RWPE1 (cell line): ENCODE data around the gene BAIAP2L2.
A peak's percentile ranks its signal among the peaks of the same experiment; 100 is the strongest.

Experiments used
- CTCF ChIA-PET: fragments of 350-600 bp; sonication (Branson Sonifier 250); formaldehyde crosslinking; extraction: SDS; loops from one replicate; lab custom pipeline; 2021; lab: Yijun Ruan, JAX
- POLR2A ChIA-PET: fragments of 400-600 bp; formaldehyde crosslinking; extraction: SDS; loops from one replicate; lab custom pipeline; 2020; ENCODE audit warnings: antibody characterized with exemption; ENCODE audit not compliant: low non-redundant PET; lab: Yijun Ruan, JAX
- DNase-seq: peaks from one replicate; pipeline ENCODE4 v3.0.0; 2012; ENCODE audit warnings: low spot score
- H3K27ac ChIP-seq: fragments of 450-650 bp; 2 replicates; pipeline ENCODE4 v1.5.1; 2017
- TF ChIP-seq, protein P1 (sequence below): fragments of 450-650 bp; conservative IDR thresholded peaks from 2 replicates; pipeline ENCODE4 v1.5.1; 2017; ENCODE audit warnings: low read depth, mild to moderate bottlenecking

BAIAP2L2 gene

DNA sequence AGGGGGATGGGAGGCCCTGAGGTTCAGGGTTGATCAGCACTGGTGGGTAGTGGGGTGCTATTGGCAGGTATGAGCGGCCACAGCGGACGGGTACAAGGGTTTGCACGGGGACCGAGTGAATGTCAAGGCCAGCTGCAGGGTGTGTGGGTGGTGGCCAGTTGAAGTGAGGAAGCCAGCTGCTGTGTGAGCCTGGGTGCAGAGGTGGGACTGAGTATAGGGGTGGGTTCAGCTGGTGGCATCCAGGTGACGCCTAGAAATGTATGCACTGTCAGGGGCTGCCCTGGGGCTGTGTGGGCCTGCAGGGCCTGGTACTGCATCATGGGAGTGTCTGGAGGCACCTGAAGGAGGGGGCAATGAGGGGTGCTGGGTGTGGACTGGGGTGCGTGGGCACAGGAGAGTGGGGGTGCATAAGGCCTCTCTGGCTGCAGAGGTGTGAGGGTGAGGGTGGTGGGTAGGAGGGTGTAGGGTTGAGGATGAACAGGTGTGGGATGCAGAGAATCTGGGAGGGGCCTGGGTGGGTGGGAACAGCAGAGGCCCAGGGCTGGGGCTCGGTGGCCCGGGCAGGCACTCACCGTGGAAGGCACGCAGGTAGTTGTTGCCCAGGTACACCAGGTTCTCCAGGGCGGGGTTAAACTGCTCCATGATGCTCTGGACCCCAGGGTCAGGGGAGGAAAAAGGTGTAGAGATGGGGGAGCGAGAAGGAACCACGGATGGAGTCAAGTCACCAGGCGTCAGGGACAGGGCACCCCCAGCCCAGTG lies 1.7 kb downstream of the BAIAP2L2 start:
- TF ChIP-seq, protein P1, sequence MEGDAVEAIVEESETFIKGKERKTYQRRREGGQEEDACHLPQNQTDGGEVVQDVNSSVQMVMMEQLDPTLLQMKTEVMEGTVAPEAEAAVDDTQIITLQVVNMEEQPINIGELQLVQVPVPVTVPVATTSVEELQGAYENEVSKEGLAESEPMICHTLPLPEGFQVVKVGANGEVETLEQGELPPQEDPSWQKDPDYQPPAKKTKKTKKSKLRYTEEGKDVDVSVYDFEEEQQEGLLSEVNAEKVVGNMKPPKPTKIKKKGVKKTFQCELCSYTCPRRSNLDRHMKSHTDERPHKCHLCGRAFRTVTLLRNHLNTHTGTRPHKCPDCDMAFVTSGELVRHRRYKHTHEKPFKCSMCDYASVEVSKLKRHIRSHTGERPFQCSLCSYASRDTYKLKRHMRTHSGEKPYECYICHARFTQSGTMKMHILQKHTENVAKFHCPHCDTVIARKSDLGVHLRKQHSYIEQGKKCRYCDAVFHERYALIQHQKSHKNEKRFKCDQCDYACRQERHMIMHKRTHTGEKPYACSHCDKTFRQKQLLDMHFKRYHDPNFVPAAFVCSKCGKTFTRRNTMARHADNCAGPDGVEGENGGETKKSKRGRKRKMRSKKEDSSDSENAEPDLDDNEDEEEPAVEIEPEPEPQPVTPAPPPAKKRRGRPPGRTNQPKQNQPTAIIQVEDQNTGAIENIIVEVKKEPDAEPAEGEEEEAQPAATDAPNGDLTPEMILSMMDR, result no peak
- ChIA-PET CTCF (no interaction called here), POLR2A (no interaction called here)
- peak overlapping the region; percentile 67 for H3K27ac ChIP-seq
- DNase-seq, result no peak

DNA sequence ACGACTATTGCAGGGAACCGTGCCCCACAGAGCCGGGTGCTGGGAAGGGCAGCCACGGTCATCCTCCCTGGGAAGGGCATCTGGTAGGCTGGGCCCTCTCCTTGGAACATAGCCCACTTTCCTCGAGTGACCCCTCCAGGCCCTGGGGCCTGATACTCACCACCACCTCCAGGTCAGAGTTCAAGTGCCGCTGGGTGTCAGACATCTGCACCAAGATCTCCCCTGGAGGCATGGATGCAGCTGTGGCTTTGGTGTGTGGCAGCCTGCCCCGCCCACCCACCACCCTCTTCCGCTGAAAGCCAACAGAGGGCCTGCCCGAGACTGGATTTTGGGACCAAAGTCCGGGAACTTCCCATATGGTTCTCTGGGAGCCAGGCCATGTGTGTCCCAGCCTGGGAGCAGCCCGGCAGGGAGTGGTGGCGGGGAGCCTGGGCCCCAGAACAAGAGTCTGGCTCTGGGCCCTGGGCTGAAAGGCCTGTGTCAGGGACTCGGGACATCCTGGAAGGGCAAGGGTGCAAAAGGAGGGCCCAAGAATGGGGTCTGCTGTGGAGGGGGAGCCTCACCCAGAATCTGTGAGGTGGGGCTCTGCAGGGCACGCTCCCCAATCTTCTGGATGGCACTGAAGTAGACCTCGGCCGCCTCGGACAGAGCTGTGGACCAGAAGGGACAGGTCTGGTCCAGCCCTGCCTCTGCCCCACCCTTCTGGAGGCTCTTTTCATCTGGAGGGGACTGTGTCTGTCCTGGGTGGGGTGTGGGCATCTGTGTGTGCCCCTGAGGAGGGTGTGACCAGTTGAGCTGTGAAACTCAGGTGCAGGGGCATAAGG lies 2.6 kb downstream of the BAIAP2L2 start:
- CTCF ChIA-PET, result no interaction called here
- peak overlapping the region; percentile 67 for H3K27ac ChIP-seq
- TF ChIP-seq, protein P1, result no peak
- DNase-seq, result no peak
- POLR2A ChIA-PET, result no interaction called here

DNA sequence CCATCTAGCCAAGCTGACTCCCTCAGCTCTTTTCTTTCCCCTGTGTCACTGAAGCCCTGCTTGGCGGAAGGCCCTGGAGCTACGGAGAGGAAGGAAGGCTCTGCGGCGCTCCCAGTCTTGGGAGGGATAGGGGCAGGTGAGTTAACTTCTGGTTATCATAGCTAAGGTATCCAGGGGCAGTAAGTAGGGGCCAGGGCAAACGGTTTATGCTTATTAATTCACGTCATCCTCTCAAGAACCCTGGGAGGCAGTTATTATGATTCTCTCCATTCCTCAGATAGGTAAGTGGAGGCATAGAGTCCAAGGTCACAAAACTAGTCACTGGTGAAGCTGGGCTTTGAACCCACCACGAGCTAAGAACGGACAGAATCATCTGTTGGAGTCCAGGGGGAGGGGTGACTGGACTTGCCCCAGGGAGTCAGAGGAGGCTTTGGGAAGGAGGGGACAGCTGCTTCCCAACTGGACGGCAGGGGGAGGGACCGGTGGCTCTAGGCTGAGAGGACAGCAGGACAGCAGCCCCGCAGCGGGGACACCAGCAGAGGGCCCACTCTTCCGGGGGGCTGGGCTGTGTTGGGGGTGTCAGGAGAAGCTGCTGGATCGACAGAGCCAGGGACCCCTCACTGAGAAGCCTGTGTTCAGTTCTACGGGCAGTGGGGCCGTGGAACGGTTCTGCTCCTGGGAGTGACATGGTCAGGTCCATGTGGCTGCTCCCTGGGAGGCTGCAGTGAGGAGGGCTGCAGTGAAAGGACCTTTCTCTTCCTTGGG lies 3.5 kb downstream of the BAIAP2L2 start:
- ChIA-PET POLR2A (no interaction called here), CTCF (interaction anchor here (0.7 kb wide), 1 partner anchor 37 kb away, joined by 4 read pairs; no protein-coding TSS in a partner anchor)
- H3K27ac ChIP-seq, result peak overlapping the region; percentile 67
- no peak for DNase-seq
- TF ChIP-seq, protein P1, result no peak

DNA sequence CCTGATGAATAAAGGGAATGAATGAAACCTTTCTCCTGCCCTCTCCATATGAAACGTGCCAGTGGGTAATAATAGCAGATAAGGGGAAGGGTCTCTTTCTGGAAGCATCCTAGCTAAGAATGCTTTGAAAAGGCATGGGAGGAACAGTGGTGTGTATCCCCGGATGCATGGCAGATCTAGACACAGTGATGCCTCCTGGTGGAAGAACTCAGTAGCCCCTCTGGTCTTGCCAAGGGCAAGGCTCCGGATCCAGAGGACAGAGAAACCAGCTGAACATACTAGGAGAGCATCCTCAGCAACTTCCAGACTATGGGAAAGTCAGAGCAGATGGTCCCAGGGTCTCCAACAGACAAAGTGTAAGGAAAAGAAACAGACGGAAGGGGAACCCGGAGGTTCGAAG lies 6.4 kb downstream of the BAIAP2L2 start:
- no peak overlapping the region for H3K27ac ChIP-seq
- POLR2A ChIA-PET, result no interaction called here
- DNase-seq, result no peak
- TF ChIP-seq, protein P1, result no peak
- CTCF ChIA-PET, result no interaction called here

DNA sequence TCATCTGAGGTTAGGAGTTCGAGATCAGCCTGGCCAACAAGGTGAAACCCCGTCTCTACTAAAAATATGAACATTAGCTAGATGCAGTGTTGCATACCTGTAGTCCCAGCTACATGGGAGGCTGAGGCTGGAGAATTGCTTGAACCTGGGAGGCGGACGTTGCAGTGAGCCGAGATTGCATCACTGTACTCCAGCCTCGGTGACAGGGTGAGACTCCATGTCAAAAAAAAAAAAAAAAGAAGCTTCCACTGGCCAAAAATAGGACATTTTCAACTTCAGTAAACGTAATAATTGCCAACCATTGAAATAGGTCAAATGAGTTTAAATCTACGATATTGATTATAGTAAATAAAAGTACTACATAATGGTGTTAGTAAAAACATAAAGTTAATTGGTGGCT lies 6.8 kb downstream of the BAIAP2L2 start:
- POLR2A ChIA-PET, result no interaction called here
- no peak for DNase-seq
- TF ChIP-seq, protein P1, result no peak
- CTCF ChIA-PET, result no interaction called here
- H3K27ac ChIP-seq, result no peak overlapping the region
